GM23248 (cell line): ENCODE results near the gene CNOT1. TPM values are rescaled to one million over a fixed set of nuclear protein-coding genes. Genes with fewer than 3 reads are reported as not detected.

ENCODE experiments used
- DNase-seq: peaks from one replicate; pipeline ENCODE4 v3.0.0-alpha.2; 2015
- H2AFZ ChIP-seq: fragments of 200-600 bp; sonication (generic); 2 replicates; pipeline ENCODE4 v1.6.1; 2016; ENCODE audit warnings: antibody characterized with exemption
- H3F3A ChIP-seq: fragments of 200-600 bp; sonication (generic); 2 replicates; pipeline ENCODE4 v1.6.1; 2016; ENCODE audit warnings: mild to moderate bottlenecking, antibody characterized with exemption, mixed run types; ENCODE audit not compliant: insufficient read depth
- H3K27ac ChIP-seq: fragments of 200-600 bp; sonication (generic); 2 replicates; pipeline ENCODE4 v1.5.1; 2016; ENCODE audit warnings: mild to moderate bottlenecking
- H3K27me3 ChIP-seq: fragments of 200-600 bp; sonication (generic); replicated peaks from 2 replicates; pipeline ENCODE4 v1.6.1; 2016; ENCODE audit warnings: mild to moderate bottlenecking; ENCODE audit not compliant: insufficient read depth
- H3K36me3 ChIP-seq: fragments of 200-600 bp; sonication (generic); 2 replicates; pipeline ENCODE4 v1.6.1; 2016; ENCODE audit warnings: low read depth, mild to moderate bottlenecking
- H3K4me1 ChIP-seq: fragments of 200-600 bp; sonication (generic); 2 replicates; pipeline ENCODE4 v1.6.1; 2016; ENCODE audit warnings: mild to moderate bottlenecking; ENCODE audit not compliant: insufficient read depth
- H3K4me2 ChIP-seq: fragments of 200-600 bp; sonication (generic); one replicate; pipeline ENCODE4 v1.6.1; 2016; ENCODE audit warnings: mild to moderate bottlenecking; ENCODE audit not compliant: unreplicated experiment
- H3K4me3 ChIP-seq: fragments of 200-600 bp; sonication (generic); 2 replicates; pipeline ENCODE4 v1.5.1; 2016; ENCODE audit warnings: mild to moderate bottlenecking
- H3K79me2 ChIP-seq: fragments of 200-600 bp; sonication (generic); 2 replicates; pipeline ENCODE4 v1.6.1; 2016; ENCODE audit warnings: mild to moderate bottlenecking; ENCODE audit not compliant: insufficient read depth
- H3K9ac ChIP-seq: fragments of 200-600 bp; sonication (generic); 2 replicates; pipeline ENCODE4 v1.6.1; 2016; ENCODE audit warnings: mild to moderate bottlenecking
- H3K9me2 ChIP-seq: fragments of 200-600 bp; sonication (generic); 2 replicates; pipeline ENCODE4 v1.6.1; 2016; ENCODE audit warnings: mixed run types, mild to moderate bottlenecking, moderate library complexity; ENCODE audit not compliant: insufficient read depth
- H3K9me3 ChIP-seq: fragments of 200-600 bp; sonication (generic); one replicate; pipeline ENCODE4 v1.6.1; 2017; ENCODE audit warnings: low read depth
- H4K20me1 ChIP-seq: fragments of 200-600 bp; sonication (generic); 2 replicates; pipeline ENCODE4 v1.6.0; 2016; ENCODE audit not compliant: insufficient read depth
- EZH2 ChIP-seq: fragments of 200-600 bp; sonication (generic); IDR thresholded peaks from 2 replicates; pipeline ENCODE4 v1.6.1; 2018; ENCODE audit warnings: antibody characterized with exemption, mild to moderate bottlenecking; ENCODE audit not compliant: insufficient read depth, poor library complexity, severe bottlenecking
- EZH2phosphoT487 ChIP-seq: fragments of 200-600 bp; sonication (generic); IDR thresholded peaks from 2 replicates; pipeline ENCODE4 v1.6.1; 2018; ENCODE audit warnings: antibody characterized with exemption, moderate library complexity, mild to moderate bottlenecking, low read depth; ENCODE audit not compliant: insufficient read depth
- WGBS, 2 experiments: methylation state at CpG; one replicate each; pipeline ENCODE4 v1.1.6; 2015 to 2017; ENCODE audit warnings: low lambda C conversion rate in 2 of 2, low coverage in 1 of 2; ENCODE audit errors: missing lambda C conversion rate in 2 of 2; 5-methylcytosine and 5-hydroxymethylcytosine counted together
- in situ Hi-C: fragments of 300-500 bp; cut with MboI; formaldehyde crosslinking; loops from 2 replicates; pipeline ENCODE4 v1.15.0; 2020
- polyA plus RNA-seq: library from polyadenylated mRNA; unstranded; fragments of >200 nt; fragmentation: Nextera tagmentation; extraction: Ambion mirVana; gene quantifications from 2 replicates; pipeline ENCODE4 v1.2.1, GENCODE V29; 2016
- total RNA-seq: library from RNA; depleted of rRNA; stranded (reverse); fragments of >200 nt; shearing (Covaris generic); gene quantifications from 2 replicates; pipeline ENCODE4 v1.2.3, GENCODE V29; 2014

Gene CNOT1
- total and polyA plus RNA-seq, 2 experiments from 2014 or later, result 35.6 to 93.1 TPM

GRCh38 chr16:58651965-58652348, 22.3 kb upstream of the CNOT1 start:
- H3K4me1 ChIP-seq, result 0 out of 2 replicates have a peak, but pooled peaks cover 3% of the 10 kb centered on the region
- no peak overlapping the region for H3K27ac ChIP-seq
- TF ChIP-seq EZH2 (no peak), EZH2phosphoT487 (no peak)
- H3K36me3 ChIP-seq, result no peaks in the 10 kb centered on the region
- no peaks in the 10 kb centered on the region for H3F3A ChIP-seq
- no peak overlapping the region for H3K4me3 ChIP-seq
- WGBS, 2 experiments, result 46 to 51% methylated on average over 3 of the region's 3 CpGs
- no peaks in the 10 kb centered on the region for H3K79me2 ChIP-seq
- in situ Hi-C loops, result loop anchor here (25.0 kb wide), 1 partner anchor 315 kb away; no protein-coding TSS in a partner anchor
- no peaks in the 10 kb centered on the region for H3K27me3 ChIP-seq
- no peak overlapping the region for H2AFZ ChIP-seq
- no peak overlapping the region for H3K9ac ChIP-seq
- peak; percentile 51 for DNase-seq
- H3K9me3 ChIP-seq, result no peaks in the 10 kb centered on the region
- H3K4me2 ChIP-seq, result no peak overlapping the region
- H4K20me1 ChIP-seq, result no peaks in the 10 kb centered on the region
- H3K9me2 ChIP-seq, result no peaks in the 10 kb centered on the region

DNA sequence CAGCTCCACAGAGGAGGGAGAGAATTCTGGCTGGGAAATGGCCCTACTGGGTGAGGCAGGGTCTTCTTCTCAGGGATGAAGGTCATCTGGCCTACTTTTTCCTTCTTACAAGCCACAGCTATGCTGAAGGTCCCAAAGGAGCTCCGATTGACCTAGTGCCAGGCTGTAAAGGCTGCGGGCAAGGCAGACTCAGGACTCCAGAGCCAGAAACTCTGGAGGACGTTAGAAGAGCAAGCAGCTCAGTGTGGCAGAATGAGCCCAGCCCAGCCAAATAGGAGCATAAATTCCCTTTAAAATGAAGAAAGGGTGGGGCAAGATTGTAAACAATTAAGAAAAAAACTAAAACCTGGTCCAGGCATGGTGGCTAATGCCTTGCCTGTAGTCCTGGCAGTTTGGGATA, 20.1 kb upstream of the CNOT1 start:
- H2AFZ ChIP-seq, result no peak overlapping the region
- no peaks in the 10 kb centered on the region for H3K79me2 ChIP-seq
- WGBS, 2 experiments, result 35 to 43% methylated on average over 3 of the region's 3 CpGs
- no peaks in the 10 kb centered on the region for H3F3A ChIP-seq
- H3K4me3 ChIP-seq, result no peak overlapping the region
- H3K36me3 ChIP-seq, result no peaks in the 10 kb centered on the region
- 0 out of 2 replicates have a peak, but pooled peaks cover 3% of the 10 kb centered on the region for H3K4me1 ChIP-seq
- H3K27ac ChIP-seq, result no peak overlapping the region
- no peaks in the 10 kb centered on the region for H3K27me3 ChIP-seq
- no peaks in the 10 kb centered on the region for H3K9me3 ChIP-seq
- DNase-seq, result no peak
- H3K4me2 ChIP-seq, result no peak overlapping the region
- in situ Hi-C loops, result loop anchor here (25.0 kb wide), 1 partner anchor 312 kb away; no protein-coding TSS in a partner anchor
- no peak overlapping the region for H3K9ac ChIP-seq
- TF ChIP-seq EZH2phosphoT487, result no peak
- no peak for TF ChIP-seq EZH2
- H3K9me2 ChIP-seq, result no peaks in the 10 kb centered on the region
- H4K20me1 ChIP-seq, result no peaks in the 10 kb centered on the region

- Histone ChIP-seq H3K9me2 (no peaks in the 10 kb centered on the region), H3K9me3 (no peaks in the 10 kb centered on the region), H3K9ac (no peak overlapping the region), H2AFZ (no peak overlapping the region), H3F3A (no peaks in the 10 kb centered on the region), H4K20me1 (no peaks in the 10 kb centered on the region), H3K4me2 (no peak overlapping the region), H3K79me2 (no peaks in the 10 kb centered on the region), H3K4me1 (no peaks in the 10 kb centered on the region), H3K27me3 (no peaks in the 10 kb centered on the region), H3K36me3 (no peaks in the 10 kb centered on the region), H3K27ac (no peak overlapping the region), H3K4me3 (no peak overlapping the region)
- 68 to 82% methylated on average over 4 of the region's 4 CpGs for WGBS, 2 experiments
- in situ Hi-C loops, result no loop called here
- TF ChIP-seq EZH2phosphoT487, result no peak
- TF ChIP-seq EZH2, result no peak
- DNase-seq, result no peak
Measured at GRCh38 chr16:58647107-58647506, 17.5 kb upstream of the CNOT1 start.

DNA sequence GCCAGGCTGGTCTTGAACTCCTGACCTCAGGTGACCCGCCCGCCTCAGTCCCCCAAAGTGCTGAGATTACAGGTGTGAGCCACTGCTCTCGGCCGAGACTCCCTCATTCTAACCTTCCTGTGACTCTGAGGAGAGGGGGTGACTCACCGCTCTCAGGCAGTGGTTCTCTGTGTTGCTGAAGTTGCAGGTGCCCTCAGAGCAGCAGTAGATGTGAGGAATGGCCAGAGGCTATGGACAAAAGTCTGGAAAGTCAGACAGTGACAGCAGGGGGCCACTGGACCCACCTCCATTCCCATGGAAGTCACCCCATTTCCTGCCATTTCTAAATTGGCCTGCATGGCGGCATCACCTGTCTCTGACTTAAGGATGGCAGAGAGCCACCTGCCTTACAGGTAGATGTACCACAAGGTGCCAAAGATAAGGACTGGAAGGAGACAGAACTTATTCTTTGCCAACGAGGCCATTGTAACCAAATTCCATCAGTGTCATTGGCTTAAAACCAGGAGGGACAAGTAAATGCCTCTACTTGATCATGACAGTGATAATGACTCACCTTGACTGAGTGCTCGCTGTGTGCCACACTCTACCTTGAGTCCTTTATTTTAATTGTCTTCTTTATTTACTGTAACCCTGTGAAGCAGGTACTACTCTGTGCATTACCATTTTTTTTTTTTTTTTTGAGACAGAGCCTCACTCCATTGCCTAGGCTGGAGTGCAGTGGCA, 15.3 kb upstream of the CNOT1 start:
- no peak for DNase-seq
- WGBS, 2 experiments, result 76 to 83% methylated on average over 8 of the region's 8 CpGs
- H3K9me3 ChIP-seq, result no peaks in the 10 kb centered on the region
- H2AFZ ChIP-seq, result no peak overlapping the region
- H3K9me2 ChIP-seq, result no peaks in the 10 kb centered on the region
- H3K79me2 ChIP-seq, result no peaks in the 10 kb centered on the region
- H3K4me3 ChIP-seq, result no peak overlapping the region
- no peaks in the 10 kb centered on the region for H3K4me1 ChIP-seq
- in situ Hi-C loops, result no loop called here
- H3K36me3 ChIP-seq, result no peaks in the 10 kb centered on the region
- no peaks in the 10 kb centered on the region for H4K20me1 ChIP-seq
- no peak for TF ChIP-seq EZH2phosphoT487
- TF ChIP-seq EZH2, result no peak
- H3F3A ChIP-seq, result no peaks in the 10 kb centered on the region
- H3K27me3 ChIP-seq, result no peaks in the 10 kb centered on the region
- H3K4me2 ChIP-seq, result no peak overlapping the region
- no peak overlapping the region for H3K9ac ChIP-seq
- no peak overlapping the region for H3K27ac ChIP-seq
